GM19099 (cell line): Measurements from ENCODE around the gene KY.

Source experiments
- POLR2A ChIP-seq: IDR thresholded peaks from 3 replicates; pipeline ENCODE4 v1.6.1; 2011; ENCODE audit warnings: low read depth; ENCODE audit not compliant: insufficient read length; ENCODE audit errors: extremely low read depth

The KY gene

GRCh38 chr3:134640378-134640777 lies 10.4 kb downstream of the KY start:
- TF ChIP-seq POLR2A: no peak

- no peak for TF ChIP-seq POLR2A
These were observed 12.3 kb downstream of the KY start for GRCh38 chr3:134638385-134639030.

- TF ChIP-seq POLR2A: no peak
These were observed 14.4 kb downstream of the KY start for GRCh38 chr3:134636406-134636805.

GRCh38 chr3:134630506-134630905 lies 20.3 kb downstream of the KY start:
- TF ChIP-seq POLR2A: no peak

GRCh38 chr3:134628884-134629283 lies 21.9 kb downstream of the KY start:
- TF ChIP-seq POLR2A: no peak

- no peak for TF ChIP-seq POLR2A
These were observed 23.0 kb downstream of the KY start for GRCh38 chr3:134627831-134628230.

- no peak for TF ChIP-seq POLR2A
These were observed 24.7 kb downstream of the KY start for GRCh38 chr3:134625885-134626741.

GRCh38 chr3:134625462-134625861 lies 25.4 kb downstream of the KY start:
- no peak for TF ChIP-seq POLR2A

GRCh38 chr3:134624537-134625287 lies 26.1 kb downstream of the KY start:
- TF ChIP-seq POLR2A: no peak

GRCh38 chr3:134623615-134624245 lies 27.1 kb downstream of the KY start:
- no peak for TF ChIP-seq POLR2A

GRCh38 chr3:134622806-134623365 lies 27.9 kb downstream of the KY start:
- TF ChIP-seq POLR2A: no peak

GRCh38 chr3:134621854-134622253 lies 29.0 kb downstream of the KY start:
- no peak for TF ChIP-seq POLR2A

- TF ChIP-seq POLR2A: no peak
These were observed 30.2 kb downstream of the KY start for GRCh38 chr3:134620476-134621115.

GRCh38 chr3:134619884-134620445 lies 30.9 kb downstream of the KY start:
- TF ChIP-seq POLR2A: no peak
